ENCODE data around the gene SIMC1. TPM values are rescaled to one million over a fixed set of nuclear protein-coding genes. Genes with fewer than 3 reads are reported as not detected.

SIMC1 gene
- total RNA-seq, 1 donor from 2014 or later = 35.7 TPM

GRCh38 chr5:176356179-176356566 is 117.9 kb downstream of the SIMC1 start:
- H3K27ac Mint-ChIP-seq = no peak overlapping the region
- no peak overlapping the region for H3K4me3 Mint-ChIP-seq (ENCODE audit: low read depth)
- no peaks in the 10 kb centered on the region for H3K27me3 Mint-ChIP-seq
- no peaks in the 10 kb centered on the region for H3K9me3 Mint-ChIP-seq (ENCODE audit: low read depth)
- no peak for DNase-seq (ENCODE audit: low spot score, unreplicated experiment)
- TF ChIP-seq CTCF (IDR thresholded peaks at IDR 0.05; ENCODE audit: unreplicated experiment) = no peak
- H3K36me3 Mint-ChIP-seq (ENCODE audit: insufficient read depth) = peaks cover 24% of the 10 kb centered on the region
- H3K4me1 Mint-ChIP-seq (ENCODE audit: low read depth) = peaks cover 5% of the 10 kb centered on the region

GRCh38 chr5:176359658-176360057 is 121.4 kb downstream of the SIMC1 start:
- no peaks in the 10 kb centered on the region for H3K9me3 Mint-ChIP-seq (ENCODE audit: low read depth)
- no peak for DNase-seq (ENCODE audit: low spot score, unreplicated experiment)
- TF ChIP-seq CTCF (IDR thresholded peaks at IDR 0.05; ENCODE audit: unreplicated experiment) = no peak
- peak overlapping the region; percentile 65 for H3K4me3 Mint-ChIP-seq (ENCODE audit: low read depth)
- peak overlapping the region; percentile 33 for H3K27ac Mint-ChIP-seq
- peaks cover 15% of the 10 kb centered on the region for H3K36me3 Mint-ChIP-seq (ENCODE audit: insufficient read depth)
- peaks cover 24% of the 10 kb centered on the region for H3K27me3 Mint-ChIP-seq
- H3K4me1 Mint-ChIP-seq (ENCODE audit: low read depth) = peaks cover 5% of the 10 kb centered on the region

- Mint-ChIP-seq H3K27me3 (peaks cover 27% of the 10 kb centered on the region), H3K27ac (peak overlapping the region; percentile 99), H3K4me1 (ENCODE audit: low read depth) (peaks cover 5% of the 10 kb centered on the region), H3K9me3 (ENCODE audit: low read depth) (no peaks in the 10 kb centered on the region), H3K36me3 (ENCODE audit: insufficient read depth) (peaks cover 12% of the 10 kb centered on the region), H3K4me3 (ENCODE audit: low read depth) (peak overlapping the region; percentile 99)
- DNase-seq (ENCODE audit: low spot score, unreplicated experiment) = peak; percentile 24
- no peak for TF ChIP-seq CTCF (IDR thresholded peaks at IDR 0.05; ENCODE audit: unreplicated experiment)
These were observed 122.7 kb downstream of the SIMC1 start for GRCh38 chr5:176360894-176361436.

- H3K4me1 Mint-ChIP-seq (ENCODE audit: low read depth) = peaks cover 5% of the 10 kb centered on the region
- peaks cover 29% of the 10 kb centered on the region for H3K27me3 Mint-ChIP-seq
- peak within 1 kb of the TSS; percentile 99 for H3K27ac Mint-ChIP-seq
- peak; percentile 79 for DNase-seq (ENCODE audit: low spot score, unreplicated experiment)
- peaks cover 11% of the 10 kb centered on the region for H3K36me3 Mint-ChIP-seq (ENCODE audit: insufficient read depth)
- H3K9me3 Mint-ChIP-seq (ENCODE audit: low read depth) = no peaks in the 10 kb centered on the region
- TF ChIP-seq CTCF (IDR thresholded peaks at IDR 0.05; ENCODE audit: unreplicated experiment) = no peak
- peak within 1 kb of the TSS; percentile 99 for H3K4me3 Mint-ChIP-seq (ENCODE audit: low read depth)
These were observed 123.4 kb downstream of the SIMC1 start, which contains the start of gene KIAA1191 for GRCh38 chr5:176361437-176362232. Gene KIAA1191, minus strand, starts transcription at chr5:176361764. Its CDS starts 2,256 bp downstream, at chr5:176359508.

GRCh38 chr5:176362233-176362490 is 123.9 kb downstream of the SIMC1 start:
- H3K27ac Mint-ChIP-seq = no peak overlapping the region
- H3K9me3 Mint-ChIP-seq (ENCODE audit: low read depth) = no peaks in the 10 kb centered on the region
- H3K36me3 Mint-ChIP-seq (ENCODE audit: insufficient read depth) = peaks cover 10% of the 10 kb centered on the region
- peak overlapping the region; percentile 99 for H3K4me3 Mint-ChIP-seq (ENCODE audit: low read depth)
- TF ChIP-seq CTCF (IDR thresholded peaks at IDR 0.05; ENCODE audit: unreplicated experiment) = no peak
- peaks cover 5% of the 10 kb centered on the region for H3K4me1 Mint-ChIP-seq (ENCODE audit: low read depth)
- DNase-seq (ENCODE audit: low spot score, unreplicated experiment) = no peak
- peaks cover 31% of the 10 kb centered on the region for H3K27me3 Mint-ChIP-seq

Data from progenitor cell of endocrine pancreas (in vitro differentiated cells).